HUES48 (cell line): Measurements from ENCODE around the gene GAL3ST2.
A peak's percentile ranks its signal among the peaks of the same experiment; 100 is the strongest.
"Not testable (repeated sequence)": the region's sequence is repeated elsewhere in the genome, so short reads cannot be mapped to it uniquely, and the experiment has no call there.

Source experiments
- H3K27ac ChIP-seq: one replicate; pipeline ENCODE4 v1.7.0; 2013; ENCODE audit warnings: low read depth, low read length, inconsistent platforms
- H3K27me3 ChIP-seq: 2 replicates; pipeline ENCODE4 v1.6.1; 2013; ENCODE audit warnings: mild to moderate bottlenecking, low read length; ENCODE audit not compliant: control insufficient read depth, insufficient read depth
- H3K36me3 ChIP-seq: 2 replicates; pipeline ENCODE4 v1.6.1; 2013; ENCODE audit warnings: low read length; ENCODE audit not compliant: control insufficient read depth, insufficient read depth
- H3K4me1 ChIP-seq: 2 replicates; pipeline ENCODE4 v1.6.1; 2013; ENCODE audit warnings: mild to moderate bottlenecking, low read length; ENCODE audit not compliant: control insufficient read depth, insufficient read depth
- H3K4me3 ChIP-seq: 2 replicates; pipeline ENCODE4 v1.5.1; 2013; ENCODE audit warnings: mild to moderate bottlenecking, low read depth, low read length
- H3K9ac ChIP-seq: 2 replicates; pipeline ENCODE4 v1.6.1; 2013; ENCODE audit warnings: mild to moderate bottlenecking, low read depth, low read length, moderate library complexity
- H3K9me3 ChIP-seq: 2 replicates; pipeline ENCODE4 v1.6.1; 2013; ENCODE audit warnings: low read length; ENCODE audit not compliant: control insufficient read depth, insufficient read depth

Gene GAL3ST2

GRCh38 chr2:241803387-241804325 is 27.0 kb downstream of the GAL3ST2 start:
- Histone ChIP-seq H3K27me3 (peaks cover 24% of the 10 kb centered on the region), H3K4me3 (peak overlapping the region; percentile 54), H3K36me3 (no peaks in the 10 kb centered on the region), H3K27ac (no peak overlapping the region), H3K9me3 (no peaks in the 10 kb centered on the region), H3K9ac (no peak overlapping the region), H3K4me1 (peaks cover 11% of the 10 kb centered on the region)

- H3K9ac ChIP-seq: no peak overlapping the region
Measured at GRCh38 chr2:241804326-241805229, 28.0 kb downstream of the GAL3ST2 start.

DNA sequence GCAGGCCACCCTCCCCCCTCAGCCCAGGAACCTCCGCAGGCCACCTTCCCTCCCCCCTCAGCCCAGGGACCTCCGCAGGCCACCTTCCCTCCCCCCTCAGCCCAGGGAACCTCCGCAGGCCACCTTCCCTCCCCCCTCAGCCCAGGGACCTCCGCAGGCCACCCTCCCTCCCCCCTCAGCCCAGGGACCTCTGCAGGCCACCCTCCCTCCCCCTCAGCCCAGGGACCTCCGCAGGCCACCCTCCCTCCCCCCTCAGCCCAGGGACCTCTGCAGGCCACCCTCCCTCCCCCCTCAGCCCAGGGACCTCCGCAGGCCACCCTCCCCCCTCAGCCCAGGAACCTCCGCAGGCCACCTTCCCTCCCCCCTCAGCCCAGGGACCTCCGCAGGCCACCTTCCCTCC is 29.6 kb downstream of the GAL3ST2 start:
- not testable (repeated sequence) for H3K36me3 ChIP-seq, H3K9ac ChIP-seq, H3K4me3 ChIP-seq, H3K9me3 ChIP-seq, H3K27ac ChIP-seq
- H3K27me3 ChIP-seq: peaks cover 24% of the 10 kb centered on the region
- peaks cover 11% of the 10 kb centered on the region for H3K4me1 ChIP-seq

More at GRCh38 chr2:241804326-241805229, 28.0 kb downstream of the GAL3ST2 start:
- H3K27me3 ChIP-seq: peaks cover 24% of the 10 kb centered on the region
- peaks cover 11% of the 10 kb centered on the region for H3K4me1 ChIP-seq
- H3K27ac ChIP-seq: no peak overlapping the region
- H3K4me3 ChIP-seq: no peak overlapping the region
- H3K36me3 ChIP-seq: no peaks in the 10 kb centered on the region
- no peaks in the 10 kb centered on the region for H3K9me3 ChIP-seq

GRCh38 chr2:241808051-241808720 is 31.6 kb downstream of the GAL3ST2 start:
- H3K36me3 ChIP-seq: no peaks in the 10 kb centered on the region
- H3K9me3 ChIP-seq: no peaks in the 10 kb centered on the region
- no peak overlapping the region for H3K4me3 ChIP-seq
- H3K27ac ChIP-seq: no peak overlapping the region
- H3K4me1 ChIP-seq: peaks cover 8% of the 10 kb centered on the region
- H3K27me3 ChIP-seq: peaks cover 18% of the 10 kb centered on the region
- H3K9ac ChIP-seq: no peak overlapping the region

- peaks cover 8% of the 10 kb centered on the region for H3K4me1 ChIP-seq
- no peak within 1 kb of the TSS for H3K27ac ChIP-seq
- H3K36me3 ChIP-seq: no peaks in the 10 kb centered on the region
- peaks cover 11% of the 10 kb centered on the region for H3K27me3 ChIP-seq
- H3K4me3 ChIP-seq: no peak within 1 kb of the TSS
- no peaks in the 10 kb centered on the region for H3K9me3 ChIP-seq
- H3K9ac ChIP-seq: no peak within 1 kb of the TSS
Measured at GRCh38 chr2:241808721-241809382, 32.2 kb downstream of the GAL3ST2 start, which contains the start of gene NEU4. Gene NEU4, plus strand, starts transcription at chr2:241809193. Its CDS starts 5,292 bp downstream, at chr2:241814485.

DNA sequence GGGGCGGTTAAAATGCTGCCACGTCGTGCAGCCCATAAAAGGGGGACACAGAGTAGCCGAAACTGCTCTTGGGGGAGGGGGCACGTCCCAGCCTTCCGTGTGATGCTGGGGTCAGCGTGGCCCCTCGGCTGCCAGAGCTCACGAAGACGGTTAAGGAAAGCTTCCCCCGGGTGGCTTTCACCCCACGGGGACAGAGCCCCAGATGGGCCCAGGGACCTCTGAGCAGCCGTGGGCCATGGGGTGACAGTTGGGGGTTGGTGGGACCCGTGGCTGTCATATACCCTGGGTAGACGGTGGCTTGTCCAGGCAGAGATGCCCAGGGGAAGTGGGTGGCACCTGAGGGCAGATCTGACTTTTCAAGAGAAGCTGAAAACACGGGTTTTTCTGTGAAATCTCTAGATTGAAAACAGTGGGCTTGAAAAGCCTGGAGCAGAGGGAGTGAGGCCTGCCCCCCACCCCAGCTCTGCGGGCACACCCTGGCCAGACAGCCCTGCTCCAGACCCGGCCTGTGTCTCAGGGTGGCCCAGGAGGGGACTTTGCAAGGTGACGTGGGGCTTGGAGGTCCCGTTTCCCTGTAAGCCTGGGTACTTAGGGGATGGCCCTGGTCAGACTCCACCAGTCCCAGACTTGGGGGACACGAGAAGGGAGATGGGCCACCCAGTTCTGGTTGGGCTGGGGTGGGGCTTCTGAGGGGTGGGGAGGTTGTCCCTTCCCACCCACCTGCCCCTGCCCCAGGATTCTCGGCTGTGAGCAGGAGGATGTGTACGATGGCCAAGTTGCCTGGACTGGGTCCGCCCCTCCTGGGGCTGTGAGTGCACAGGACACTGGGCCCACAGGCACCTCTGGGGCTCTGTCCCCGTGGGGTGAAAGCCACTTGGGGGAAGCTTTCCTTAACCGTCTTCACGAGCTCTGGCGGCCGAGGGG is 33.0 kb downstream of the GAL3ST2 start:
- H3K9me3 ChIP-seq: no peaks in the 10 kb centered on the region
- no peak overlapping the region for H3K4me3 ChIP-seq
- no peaks in the 10 kb centered on the region for H3K36me3 ChIP-seq
- H3K4me1 ChIP-seq: peaks cover 3% of the 10 kb centered on the region
- no peak overlapping the region for H3K9ac ChIP-seq
- H3K27ac ChIP-seq: no peak overlapping the region
- peaks cover 3% of the 10 kb centered on the region for H3K27me3 ChIP-seq

DNA sequence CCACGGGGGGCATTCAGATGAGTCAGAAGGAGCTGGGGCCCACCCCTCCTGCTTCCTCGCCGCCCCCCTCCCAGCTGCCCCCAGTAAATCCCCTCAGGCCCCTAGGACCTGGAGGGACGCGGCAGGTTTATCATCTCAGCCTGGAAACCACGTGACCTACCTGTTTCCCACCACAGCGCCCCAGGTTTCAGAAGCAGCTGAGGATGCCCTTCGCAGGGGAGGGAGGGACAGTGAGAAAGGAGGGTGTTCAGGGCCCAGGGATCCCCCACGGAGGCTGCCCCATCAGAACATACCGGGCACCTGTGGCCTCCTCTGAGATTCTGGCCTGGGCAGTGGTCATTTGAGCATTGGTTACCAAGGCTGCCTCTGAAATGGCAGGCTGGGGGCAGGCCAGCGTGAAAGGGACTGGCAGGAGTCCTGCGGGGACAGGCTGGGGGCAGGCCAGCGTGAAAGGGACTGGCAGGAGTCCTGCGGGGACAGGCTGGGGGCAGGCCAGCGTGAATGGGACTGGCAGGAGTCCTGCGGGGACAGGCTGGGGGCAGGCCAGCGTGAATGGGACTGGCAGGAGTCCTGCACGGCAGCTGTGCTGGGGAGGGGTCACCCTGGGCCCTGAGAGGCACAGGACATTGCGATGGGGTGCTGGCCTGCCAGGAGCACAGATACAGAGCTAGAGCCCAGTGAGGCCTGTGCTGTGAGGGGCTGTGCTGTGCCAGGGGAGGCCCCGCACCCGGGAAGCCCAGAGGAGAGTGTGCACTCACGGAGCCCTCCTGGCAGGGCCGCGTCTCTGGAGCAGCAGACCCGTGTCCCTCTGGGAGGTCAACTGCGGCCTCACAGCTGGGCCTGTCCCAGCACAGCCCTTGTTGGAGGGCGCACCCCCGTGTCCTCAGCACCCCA is 33.9 kb downstream of the GAL3ST2 start:
- Histone ChIP-seq H3K4me3 (no peak overlapping the region), H3K9ac (no peak overlapping the region), H3K4me1 (no peaks in the 10 kb centered on the region; the same call in 1 of the 2 replicates), H3K27ac (no peak overlapping the region), H3K36me3 (no peaks in the 10 kb centered on the region), H3K27me3 (no peaks in the 10 kb centered on the region), H3K9me3 (no peaks in the 10 kb centered on the region)

GRCh38 chr2:241811201-241811951 is 34.8 kb downstream of the GAL3ST2 start:
- H3K36me3 ChIP-seq: no peaks in the 10 kb centered on the region
- no peak overlapping the region for H3K9ac ChIP-seq
- H3K4me3 ChIP-seq: no peak overlapping the region
- no peaks in the 10 kb centered on the region for H3K9me3 ChIP-seq
- no peaks in the 10 kb centered on the region; the same call in 1 of the 2 replicates for H3K4me1 ChIP-seq
- no peaks in the 10 kb centered on the region for H3K27me3 ChIP-seq
- no peak overlapping the region for H3K27ac ChIP-seq
